ENCODE measurements around the gene KCNQ5.

KCNQ5 gene

DNA sequence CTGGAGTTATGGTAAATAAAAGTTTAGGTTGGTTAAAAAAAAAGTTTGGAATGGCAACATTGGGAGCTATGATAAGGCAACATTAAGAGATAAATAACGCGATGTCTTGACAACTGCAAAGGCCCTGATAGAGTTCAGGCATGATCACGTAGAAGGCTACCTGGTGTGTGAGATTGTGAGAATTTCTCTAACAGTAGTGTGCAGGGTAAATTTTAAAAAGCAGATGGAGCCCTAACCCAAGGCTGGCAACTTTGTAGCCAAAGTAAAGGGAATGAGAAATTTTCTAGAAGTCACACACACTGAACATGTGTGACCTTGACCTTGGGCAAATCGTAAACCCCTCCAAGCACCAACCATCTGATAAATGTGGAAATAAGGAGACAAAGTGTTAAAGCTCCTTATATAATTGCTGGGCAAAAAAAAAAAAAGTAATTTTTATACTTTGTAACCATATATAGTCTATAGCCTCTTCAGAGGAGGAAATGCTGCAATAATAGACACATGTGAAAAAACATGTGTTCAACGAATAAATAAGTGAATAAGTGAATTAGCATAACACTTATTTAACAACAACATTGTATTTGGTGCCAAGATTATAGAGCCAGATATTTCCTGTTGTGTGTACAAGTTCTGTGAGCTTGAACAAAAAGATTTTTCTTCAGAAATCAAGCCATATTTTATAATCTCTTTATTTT is 18.2 kb downstream of the KCNQ5 start:
- no peak for DNase-seq (ENCODE audit: low spot score)

DNA sequence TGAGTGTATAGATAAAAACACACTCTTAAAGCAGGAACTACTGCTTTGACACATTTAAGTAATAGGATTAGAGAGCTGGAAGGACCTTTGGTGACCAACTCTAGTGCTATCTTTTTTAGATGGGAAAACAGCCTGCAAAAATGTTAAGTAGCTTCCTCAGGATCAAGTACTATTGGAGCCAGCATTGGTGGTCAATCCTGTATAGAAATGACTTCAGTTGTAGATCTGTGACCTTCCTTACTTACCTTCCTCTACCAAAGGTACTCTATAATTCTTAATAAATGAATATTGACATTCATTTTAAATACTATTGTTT is 18.7 kb downstream of the KCNQ5 start:
- no peak for DNase-seq (ENCODE audit: low spot score)

DNA sequence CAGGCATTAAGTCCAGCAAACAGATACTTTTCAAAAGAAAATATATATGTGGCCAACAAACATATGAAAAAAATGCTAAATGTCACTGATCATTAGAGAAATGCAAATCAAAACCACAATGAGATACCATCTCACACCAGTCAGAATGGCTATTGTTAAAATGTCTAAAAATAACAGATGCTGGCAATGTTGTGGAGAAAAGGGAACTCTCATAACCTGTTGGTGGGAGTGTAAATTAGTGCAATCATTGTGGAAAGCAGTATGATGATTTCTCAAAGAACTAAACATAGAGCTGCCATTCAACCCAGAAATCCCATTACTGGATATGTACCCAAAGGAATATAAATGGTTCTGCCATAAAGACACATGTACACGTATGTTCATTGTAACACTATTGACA is 20.6 kb downstream of the KCNQ5 start:
- DNase-seq (ENCODE audit: low spot score) = no peak

DNA sequence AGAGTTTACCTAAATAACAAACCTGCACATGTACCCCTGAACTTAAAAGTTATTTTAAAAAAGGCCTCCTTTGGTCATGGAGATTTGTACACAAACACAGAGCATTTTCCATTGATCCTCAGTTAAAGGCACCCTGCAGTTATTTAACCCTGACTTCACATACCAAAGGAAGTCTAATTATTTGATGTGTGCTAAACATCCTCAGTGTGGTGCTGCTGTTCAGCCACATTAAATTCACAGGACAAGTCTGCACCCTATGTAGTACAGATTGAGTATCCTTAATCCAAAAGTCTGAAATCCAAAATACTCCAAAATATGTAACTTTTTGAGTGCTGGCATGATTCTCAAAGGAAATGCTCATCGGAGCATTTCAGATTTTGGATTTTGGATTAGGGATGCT is 21.4 kb downstream of the KCNQ5 start:
- no peak for DNase-seq (ENCODE audit: low spot score)

DNA sequence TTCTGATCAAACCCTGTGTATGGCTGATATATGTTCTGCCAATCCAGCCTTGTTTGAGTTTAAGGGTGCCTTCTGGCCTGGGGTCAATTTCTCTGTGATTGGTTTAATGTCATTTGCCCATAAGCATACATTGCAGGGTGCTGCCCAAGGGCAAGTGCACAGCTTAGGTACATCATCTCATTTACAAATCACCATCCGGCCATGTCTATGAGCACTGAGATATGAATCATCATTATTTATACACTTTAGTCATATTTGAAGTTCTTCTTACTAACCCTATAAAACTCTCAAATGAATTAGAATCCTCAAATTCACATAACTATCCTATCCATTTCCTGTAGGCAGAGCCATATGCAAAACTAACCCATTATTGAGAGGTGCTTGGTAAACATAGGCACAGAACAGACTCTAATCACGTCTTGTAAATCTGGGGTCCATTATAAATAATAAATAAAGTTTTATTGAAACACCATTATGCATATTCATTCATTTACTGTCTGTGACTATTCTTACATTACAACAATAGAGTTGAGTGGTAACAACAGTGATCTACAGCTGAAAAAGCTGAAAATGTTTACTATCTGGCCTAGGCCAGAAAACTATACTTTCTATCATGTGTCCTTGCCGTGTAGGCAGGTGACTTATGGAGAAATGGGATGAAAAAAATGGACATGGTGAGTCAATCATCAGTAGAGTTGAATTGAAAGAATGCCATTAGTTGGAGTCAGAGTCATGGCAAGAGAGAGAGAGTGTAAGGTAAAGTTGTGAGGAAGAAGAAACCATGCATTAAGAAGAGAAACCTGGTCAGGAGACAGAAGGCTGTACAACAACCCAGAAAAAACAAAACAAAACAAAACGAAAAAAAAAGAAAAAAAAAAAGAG is 25.0 kb downstream of the KCNQ5 start:
- peak; percentile 21 for DNase-seq (ENCODE audit: low spot score)

DNA sequence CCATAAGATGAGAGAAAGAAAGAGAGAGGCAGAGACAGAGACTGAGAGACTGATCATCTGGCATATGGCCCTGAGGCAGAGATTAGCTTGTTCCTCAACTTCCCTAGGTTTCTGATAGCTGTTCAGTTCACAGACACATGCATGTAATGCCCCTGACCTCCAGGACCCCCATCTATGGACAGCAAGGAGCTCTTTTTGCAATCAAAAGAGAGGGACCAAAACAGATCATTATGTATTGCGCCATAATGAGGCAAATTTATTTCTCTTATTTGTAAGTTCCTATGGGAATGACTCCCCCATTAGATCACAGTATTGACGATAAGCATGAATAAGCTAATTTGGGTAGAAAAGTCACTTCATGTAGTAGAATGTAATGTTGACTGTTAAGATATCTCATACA is 25.6 kb downstream of the KCNQ5 start:
- DNase-seq (ENCODE audit: low spot score) = no peak

DNA sequence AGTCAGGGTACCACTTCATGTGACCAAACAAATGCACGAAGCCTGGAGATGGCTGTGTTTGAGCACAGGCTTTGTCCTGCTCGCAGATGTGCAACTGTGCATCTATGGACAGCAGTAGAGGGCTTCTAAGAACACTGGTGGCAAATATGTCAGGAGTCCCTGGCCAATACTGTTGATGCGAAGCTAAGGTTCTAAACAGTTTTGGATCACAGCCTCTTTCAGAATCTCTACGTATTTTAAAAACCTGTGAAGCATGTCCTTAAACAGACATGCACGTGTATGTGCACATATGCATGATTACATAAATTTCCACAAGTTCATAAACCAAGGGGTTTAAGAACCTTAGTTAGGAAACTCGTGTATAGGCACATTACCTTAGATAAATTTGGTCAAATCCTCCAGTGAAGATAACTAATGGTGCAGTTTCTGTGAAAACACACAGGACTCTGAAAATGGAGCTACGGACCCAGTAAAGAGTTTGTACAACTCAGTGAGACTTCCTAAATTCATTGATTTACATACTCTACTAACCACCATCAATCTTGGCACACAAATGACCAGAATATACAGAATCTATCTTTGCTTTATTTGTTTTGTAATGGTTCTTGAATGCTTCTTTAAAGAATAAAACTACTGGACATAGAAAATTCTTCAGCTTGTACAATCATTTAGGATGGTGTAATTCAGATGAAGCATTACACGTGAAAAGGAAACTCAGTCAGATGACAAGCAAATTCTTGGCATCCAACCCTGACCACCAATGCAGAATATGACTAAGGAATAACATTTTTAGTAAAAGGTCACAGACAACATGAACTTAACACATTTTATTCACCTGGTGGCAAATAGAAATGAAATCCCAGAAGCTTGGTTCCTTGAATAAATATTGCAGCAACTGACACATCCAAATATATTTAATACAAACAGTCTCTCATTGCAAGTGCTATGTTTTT is 27.4 kb downstream of the KCNQ5 start:
- peak; percentile 79 for DNase-seq (ENCODE audit: low spot score)

DNA sequence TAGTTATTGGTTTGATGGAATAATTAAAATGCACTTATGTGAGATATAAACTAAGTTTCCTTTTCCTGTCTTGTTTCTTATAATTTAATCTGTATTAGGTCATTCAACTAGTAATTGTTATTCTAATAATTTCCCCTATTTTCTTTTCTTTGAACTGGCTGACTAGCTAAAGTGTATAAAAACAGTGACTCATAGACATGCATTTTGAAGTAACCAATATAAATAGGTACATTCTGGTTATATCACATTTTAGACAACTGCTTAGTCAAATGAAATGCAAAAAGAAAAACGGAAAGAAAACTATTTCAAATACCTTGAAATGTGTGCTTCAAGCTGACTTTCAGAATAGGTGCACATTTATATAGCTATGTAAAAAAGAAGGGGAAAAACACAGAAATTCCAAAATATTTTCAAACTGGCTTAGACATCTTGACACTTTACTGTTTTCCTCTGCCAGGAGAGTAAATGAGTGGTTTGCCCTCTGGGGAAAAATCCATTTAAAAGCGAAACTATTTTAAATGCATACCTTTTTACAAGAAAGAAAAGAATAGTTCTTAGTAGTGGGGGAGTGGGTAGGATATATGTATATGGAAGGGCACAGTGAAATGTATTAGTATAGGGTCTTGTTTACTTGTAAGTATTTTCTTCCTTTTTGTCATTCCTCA is 28.3 kb downstream of the KCNQ5 start:
- peak; percentile 9 for DNase-seq (ENCODE audit: low spot score)

DNA sequence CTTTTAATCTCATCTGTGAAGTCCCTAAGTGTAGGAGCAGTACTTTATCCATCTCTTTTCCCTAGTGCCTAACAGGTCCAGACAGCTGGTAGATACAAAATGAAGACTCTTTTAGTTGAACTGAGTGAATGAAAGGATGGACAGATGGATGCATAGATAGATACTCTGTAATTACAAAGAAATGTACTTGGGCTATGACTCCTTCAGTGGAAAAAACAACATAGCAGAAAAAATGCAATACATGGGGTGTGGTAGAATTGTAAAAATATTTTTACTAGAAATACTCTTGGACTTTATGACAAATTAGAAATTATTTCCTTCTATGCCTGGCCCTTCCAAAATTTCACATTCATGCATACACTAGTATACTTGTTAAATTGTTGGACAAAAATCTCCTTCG is 29.3 kb downstream of the KCNQ5 start:
- DNase-seq (ENCODE audit: low spot score) = no peak

DNA sequence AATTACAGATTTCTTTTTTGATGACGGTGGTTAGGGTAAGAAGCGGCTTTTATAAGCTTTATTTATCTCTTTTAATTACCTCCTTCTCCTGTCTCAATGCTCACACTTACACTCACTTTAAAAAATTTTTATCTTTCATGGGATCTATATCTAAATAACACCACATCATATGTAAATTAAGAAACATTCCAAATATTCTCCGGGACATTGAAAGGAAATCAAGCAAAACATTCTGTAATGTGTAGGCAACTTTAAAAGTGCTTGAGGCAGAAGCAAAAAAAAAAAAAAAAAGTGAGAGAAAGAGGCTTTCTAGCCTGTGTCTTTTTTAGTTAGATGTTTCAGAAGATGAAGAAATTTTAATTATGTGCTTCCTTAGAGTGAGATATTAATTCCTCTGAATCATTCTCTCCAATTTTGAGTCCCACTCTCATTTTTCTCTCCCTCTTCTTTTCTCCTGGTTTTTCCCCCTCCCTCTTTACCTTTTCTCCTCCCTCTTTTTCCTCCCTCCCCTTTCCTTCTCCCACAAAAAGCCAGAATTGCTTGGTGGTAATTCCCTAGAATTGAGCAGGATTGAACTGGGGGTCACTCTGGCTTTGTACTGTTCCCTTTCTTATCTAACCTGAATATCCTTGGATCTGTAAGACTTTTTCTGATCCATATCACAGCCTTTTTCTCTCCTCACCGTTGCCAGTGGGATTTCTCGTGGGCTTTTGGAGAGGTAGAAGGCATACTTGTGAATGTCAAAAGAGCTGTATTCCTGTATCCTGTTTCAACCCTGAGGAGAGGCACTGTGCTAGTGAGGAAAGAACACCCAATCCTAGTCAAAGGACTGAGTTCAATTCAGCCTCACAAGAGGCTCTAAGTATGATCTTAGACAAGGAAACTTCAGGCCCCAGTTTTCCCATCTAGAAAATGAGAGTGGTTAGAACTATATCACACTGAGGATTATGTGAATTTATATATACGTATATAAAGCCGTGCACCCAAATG is 30.4 kb downstream of the KCNQ5 start:
- DNase-seq (ENCODE audit: low spot score) = no peak

DNA sequence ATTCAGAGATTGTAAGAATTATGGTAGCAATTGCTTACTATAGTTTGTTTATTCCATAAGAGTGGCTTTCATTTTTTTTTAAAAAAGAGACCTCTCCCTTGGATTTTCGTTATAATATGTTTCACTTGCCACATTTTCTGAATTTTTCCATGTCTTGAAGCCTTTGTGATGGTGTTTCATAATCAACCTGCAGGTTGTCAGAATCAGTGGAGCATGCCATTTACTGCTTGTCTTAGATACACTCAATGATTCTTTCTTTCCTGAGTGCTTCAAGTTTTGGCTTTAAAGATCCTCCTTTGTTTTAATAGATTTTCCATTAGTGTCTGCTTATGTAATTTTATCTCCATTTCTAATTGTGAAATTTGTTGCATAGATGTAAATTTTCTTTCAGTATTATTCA is 31.2 kb downstream of the KCNQ5 start:
- peak; percentile 17 for DNase-seq (ENCODE audit: low spot score)

DNA sequence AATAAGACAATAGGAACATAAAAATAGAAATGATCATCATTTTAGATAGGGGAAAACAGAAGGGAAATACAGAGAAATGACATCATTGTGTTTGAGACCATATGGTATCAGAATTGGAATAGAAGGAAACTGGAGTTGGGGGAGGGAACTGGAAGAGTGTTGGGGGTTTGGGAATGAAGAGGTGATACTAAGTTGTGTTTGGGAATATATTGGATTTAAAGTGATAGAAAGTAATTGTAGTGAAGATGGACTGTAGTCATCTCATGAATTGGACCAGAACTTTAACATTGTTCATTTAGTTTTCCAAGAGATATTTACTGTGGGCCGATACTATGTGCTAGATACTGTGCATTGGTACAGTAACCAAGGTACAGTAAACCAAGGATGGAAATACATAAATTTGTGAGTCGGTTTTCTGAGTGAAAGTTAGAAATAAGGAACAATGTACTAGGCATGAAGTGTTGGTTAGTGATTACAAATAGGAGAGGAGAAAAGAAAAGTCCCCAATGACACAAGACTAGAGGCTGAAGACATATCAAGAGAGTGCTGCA is 32.3 kb downstream of the KCNQ5 start:
- DNase-seq (ENCODE audit: low spot score) = no peak

DNA sequence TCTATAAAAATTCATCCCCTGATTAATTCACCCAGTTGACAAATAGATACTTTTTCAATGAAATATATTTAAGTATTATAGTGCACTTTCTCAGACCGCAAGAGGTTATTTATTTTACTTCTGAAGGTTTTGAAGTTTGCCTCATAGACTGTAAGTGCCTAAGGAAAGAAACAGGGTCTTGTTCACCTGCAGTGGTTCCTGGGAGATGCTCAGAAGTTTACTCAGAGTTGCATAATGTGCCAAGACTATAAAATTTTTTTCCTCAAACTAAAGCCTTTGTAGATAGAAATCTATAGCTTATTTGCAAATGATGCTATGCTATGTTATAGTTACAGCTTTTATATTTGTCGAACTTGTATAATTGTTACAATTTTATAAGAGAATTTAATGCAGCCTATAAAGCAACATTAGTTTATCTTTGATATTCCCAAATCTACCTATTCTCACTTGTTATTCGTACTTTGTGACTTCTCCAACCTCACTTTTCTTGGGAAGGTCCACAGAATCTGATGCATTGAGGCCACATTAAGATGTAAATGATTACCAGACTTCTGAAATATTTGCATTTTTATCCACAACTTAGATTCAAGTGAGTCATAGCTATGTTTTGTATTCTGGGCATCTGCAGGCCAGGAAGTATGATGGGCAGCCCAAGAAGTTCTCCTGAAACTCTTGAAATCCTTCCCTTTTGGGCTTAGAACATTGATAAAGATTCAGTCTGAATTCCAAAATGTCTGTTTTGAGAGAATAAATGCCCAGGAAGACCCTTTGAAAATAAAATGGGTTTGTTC is 35.7 kb downstream of the KCNQ5 start:
- peak; percentile 45 for DNase-seq (ENCODE audit: low spot score)

DNA sequence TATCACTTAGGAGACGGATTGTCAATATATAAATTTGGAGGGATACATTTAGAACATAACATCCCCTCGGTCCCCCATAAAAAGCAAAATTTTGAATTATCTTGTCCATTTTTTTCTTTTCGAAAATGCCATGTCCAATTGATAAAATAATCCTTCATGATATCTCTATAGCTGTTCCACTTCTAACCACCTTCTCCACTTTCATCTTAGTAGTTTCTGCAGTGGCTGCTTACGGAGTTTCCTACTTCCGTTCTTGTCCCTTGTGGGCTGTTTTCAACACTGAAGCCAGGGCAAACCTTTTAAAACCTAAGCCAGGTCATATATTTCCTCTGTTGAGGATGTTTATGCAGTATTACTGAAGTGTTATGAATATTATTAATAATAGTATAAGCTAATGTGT is 37.9 kb downstream of the KCNQ5 start:
- DNase-seq (ENCODE audit: low spot score) = no peak

DNA sequence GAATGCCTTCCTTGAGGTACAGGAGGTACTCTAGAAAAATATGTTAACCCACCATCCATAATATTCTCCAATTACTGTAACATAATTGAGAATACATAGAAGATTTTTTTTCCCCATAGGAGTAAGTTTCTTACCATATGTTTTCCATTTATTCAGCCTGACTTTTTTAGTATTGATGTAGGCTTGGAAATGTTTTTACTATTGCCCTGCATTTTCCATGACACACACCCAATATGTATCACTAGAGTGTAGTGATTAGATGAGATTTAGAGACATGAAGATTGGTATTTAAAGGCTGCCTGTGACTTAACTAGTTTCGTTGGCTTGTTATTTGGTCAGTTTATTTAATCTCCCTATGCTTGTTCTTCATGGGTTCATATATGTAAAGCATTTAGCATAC is 39.5 kb downstream of the KCNQ5 start:
- no peak for DNase-seq (ENCODE audit: low spot score)

DNA sequence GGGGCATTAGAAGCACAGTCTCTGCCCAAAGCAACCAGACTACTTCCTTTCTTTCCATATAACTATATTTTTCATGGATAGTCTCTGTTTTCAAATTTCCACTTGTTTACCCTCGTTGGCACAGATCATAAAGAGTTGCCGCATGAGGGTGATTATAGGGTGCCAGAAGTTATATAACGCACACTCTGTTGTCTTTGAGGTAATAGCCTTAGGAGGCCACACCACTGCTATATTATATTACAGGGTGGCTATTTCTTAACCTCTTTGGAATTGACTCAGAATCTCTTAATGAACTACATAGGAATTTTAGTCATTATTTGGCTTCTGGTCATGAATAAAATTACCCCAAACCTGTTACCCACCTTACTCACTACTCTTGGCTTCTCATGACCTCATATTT is 43.7 kb downstream of the KCNQ5 start:
- no peak for DNase-seq (ENCODE audit: low spot score)

DNA sequence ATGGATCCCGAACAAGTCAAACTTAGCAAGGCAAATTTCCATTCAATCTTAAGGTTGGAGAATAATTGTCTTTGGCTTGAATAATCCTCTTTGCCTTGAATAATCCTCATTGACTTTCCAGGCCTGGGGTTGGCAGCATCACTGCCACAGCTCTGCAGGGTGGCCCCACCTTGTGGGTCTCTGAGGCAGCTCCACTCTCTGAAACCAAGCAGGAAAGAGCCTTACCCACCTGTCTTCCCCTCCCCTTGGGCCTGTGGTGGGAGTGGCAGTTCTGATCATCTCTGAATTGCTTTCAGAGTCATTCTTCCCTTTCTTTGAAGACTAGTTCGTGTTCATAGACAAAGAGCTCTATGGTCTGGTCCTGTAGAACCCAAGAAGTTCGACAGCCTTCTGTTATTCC is 47.5 kb downstream of the KCNQ5 start:
- no peak for DNase-seq (ENCODE audit: low spot score)

DNA sequence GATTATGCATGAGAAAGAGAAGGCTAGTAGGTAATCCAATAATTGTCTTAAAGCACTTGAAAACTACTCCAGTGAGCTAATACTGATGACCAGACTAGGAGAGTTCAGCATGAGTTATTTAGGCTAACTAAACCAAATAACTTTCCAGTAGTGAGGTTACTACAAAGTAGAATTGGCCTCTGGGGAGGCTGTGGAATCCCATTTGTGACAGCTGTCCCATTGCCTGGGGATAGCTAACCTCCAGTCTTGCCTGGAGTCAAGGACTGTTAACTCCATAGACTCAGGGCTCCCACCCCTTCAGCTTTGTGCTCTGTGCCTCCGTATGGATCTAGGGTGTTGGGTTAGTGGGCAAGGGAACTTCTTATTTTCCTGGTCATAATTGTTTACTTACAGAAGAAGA is 51.0 kb downstream of the KCNQ5 start:
- no peak for DNase-seq (ENCODE audit: low spot score)

DNA sequence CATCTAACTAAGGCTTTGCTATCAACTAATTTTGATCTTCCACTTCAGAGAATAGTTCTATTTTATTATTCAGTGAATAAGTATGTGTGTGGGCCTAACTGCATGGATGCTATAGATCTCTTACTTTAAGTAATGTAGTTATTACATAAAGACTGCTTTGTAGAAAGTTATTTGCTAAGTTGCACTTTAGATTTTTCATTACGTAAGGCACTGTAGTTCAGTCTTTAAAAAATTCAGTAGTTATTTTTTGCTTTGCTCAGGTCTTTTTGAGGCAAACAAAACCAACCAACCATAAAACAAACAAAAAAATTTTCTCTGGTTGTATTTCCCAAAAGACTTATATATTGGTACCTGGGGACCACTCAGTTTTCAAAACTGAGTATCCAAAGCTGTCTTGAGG is 53.0 kb downstream of the KCNQ5 start:
- DNase-seq (ENCODE audit: low spot score) = no peak

DNA sequence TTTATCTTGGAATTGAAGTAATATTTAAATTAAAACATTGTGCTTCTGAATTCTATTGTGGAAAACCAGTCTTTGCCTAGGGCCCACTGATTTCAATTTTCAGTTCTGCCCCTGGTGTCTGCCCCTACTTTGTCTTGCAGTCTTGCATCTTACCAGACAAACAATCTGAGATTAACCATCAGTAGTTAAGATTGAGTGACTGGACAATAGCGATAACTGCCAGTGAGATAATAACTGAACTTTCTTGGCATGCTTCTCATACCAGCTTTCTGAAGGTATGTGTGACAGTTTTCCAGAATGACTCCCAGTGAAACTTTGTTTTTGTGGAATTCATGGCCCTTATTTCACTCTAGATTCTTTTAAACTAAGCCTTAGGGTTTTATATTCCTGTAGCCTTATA is 53.5 kb downstream of the KCNQ5 start:
- peak; percentile 18 for DNase-seq (ENCODE audit: low spot score)
